GM23248 (cell line): ENCODE data around the gene TMEM8B.

ENCODE experiments used
- EZH2 ChIP-seq: fragments of 200-600 bp; sonication (generic); IDR thresholded peaks from 2 replicates; pipeline ENCODE4 v1.6.1; 2018; ENCODE audit warnings: antibody characterized with exemption, mild to moderate bottlenecking; ENCODE audit not compliant: insufficient read depth, poor library complexity, severe bottlenecking
- EZH2phosphoT487 ChIP-seq: fragments of 200-600 bp; sonication (generic); IDR thresholded peaks from 2 replicates; pipeline ENCODE4 v1.6.1; 2018; ENCODE audit warnings: antibody characterized with exemption, moderate library complexity, mild to moderate bottlenecking, low read depth; ENCODE audit not compliant: insufficient read depth

GRCh38 chr9:35896570-35896969, 67.5 kb downstream of the TMEM8B start:
- no peak for TF ChIP-seq EZH2
- TF ChIP-seq EZH2phosphoT487, result no peak
